Measurements from ENCODE around the gene UBE2N. TPM values are rescaled to one million over a fixed set of nuclear protein-coding genes. Genes with fewer than 3 reads are reported as not detected.

Gene UBE2N
- total RNA-seq, 1 donor from 2014 or later: 115 TPM

- Mint-ChIP-seq H3K4me1 (ENCODE audit: low read depth, unreplicated experiment) (no peaks in the 10 kb centered on the region), H3K4me3 (ENCODE audit: unreplicated experiment) (no peak overlapping the region), H3K36me3 (ENCODE audit: unreplicated experiment) (no peaks in the 10 kb centered on the region), H3K9me3 (ENCODE audit: unreplicated experiment) (no peaks in the 10 kb centered on the region), H3K27ac (ENCODE audit: unreplicated experiment) (no peak overlapping the region), H3K27me3 (ENCODE audit: unreplicated experiment) (peaks cover 2% of the 10 kb centered on the region)
- no peak for DNase-seq
- TF ChIP-seq, protein P1, sequence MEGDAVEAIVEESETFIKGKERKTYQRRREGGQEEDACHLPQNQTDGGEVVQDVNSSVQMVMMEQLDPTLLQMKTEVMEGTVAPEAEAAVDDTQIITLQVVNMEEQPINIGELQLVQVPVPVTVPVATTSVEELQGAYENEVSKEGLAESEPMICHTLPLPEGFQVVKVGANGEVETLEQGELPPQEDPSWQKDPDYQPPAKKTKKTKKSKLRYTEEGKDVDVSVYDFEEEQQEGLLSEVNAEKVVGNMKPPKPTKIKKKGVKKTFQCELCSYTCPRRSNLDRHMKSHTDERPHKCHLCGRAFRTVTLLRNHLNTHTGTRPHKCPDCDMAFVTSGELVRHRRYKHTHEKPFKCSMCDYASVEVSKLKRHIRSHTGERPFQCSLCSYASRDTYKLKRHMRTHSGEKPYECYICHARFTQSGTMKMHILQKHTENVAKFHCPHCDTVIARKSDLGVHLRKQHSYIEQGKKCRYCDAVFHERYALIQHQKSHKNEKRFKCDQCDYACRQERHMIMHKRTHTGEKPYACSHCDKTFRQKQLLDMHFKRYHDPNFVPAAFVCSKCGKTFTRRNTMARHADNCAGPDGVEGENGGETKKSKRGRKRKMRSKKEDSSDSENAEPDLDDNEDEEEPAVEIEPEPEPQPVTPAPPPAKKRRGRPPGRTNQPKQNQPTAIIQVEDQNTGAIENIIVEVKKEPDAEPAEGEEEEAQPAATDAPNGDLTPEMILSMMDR (IDR thresholded peaks at IDR 0.05; ENCODE audit: partially characterized antibody, unreplicated experiment): no peak
These were observed 70.8 kb downstream of the UBE2N start for GRCh38 chr12:93370947-93371346.

DNA sequence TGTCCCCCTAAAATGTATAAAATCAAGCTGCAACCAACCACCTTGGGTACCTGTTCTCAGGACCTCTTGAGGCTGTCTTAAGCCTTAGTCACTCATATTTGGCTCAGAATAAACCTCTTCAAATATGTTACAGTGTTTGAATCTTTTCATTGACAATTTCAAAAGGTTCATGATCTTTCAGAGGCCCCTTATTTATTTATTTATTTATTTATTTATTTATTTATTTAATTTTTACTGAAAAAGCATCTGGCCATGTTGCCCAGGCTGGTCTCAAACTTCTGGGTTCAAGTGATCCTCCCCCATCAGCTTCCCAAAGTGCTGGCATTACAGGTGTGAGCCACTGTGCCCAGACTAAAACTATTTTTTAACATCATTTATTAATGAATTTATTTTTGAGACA, 72.2 kb downstream of the UBE2N start:
- TF ChIP-seq, protein P1 (IDR thresholded peaks at IDR 0.05; ENCODE audit: partially characterized antibody, unreplicated experiment): no peak
- Mint-ChIP-seq H3K27ac (ENCODE audit: unreplicated experiment) (no peak overlapping the region), H3K36me3 (ENCODE audit: unreplicated experiment) (no peaks in the 10 kb centered on the region), H3K9me3 (ENCODE audit: unreplicated experiment) (no peaks in the 10 kb centered on the region), H3K4me3 (ENCODE audit: unreplicated experiment) (no peak overlapping the region), H3K27me3 (ENCODE audit: unreplicated experiment) (no peaks in the 10 kb centered on the region), H3K4me1 (ENCODE audit: low read depth, unreplicated experiment) (no peaks in the 10 kb centered on the region)
- DNase-seq: no peak

DNA sequence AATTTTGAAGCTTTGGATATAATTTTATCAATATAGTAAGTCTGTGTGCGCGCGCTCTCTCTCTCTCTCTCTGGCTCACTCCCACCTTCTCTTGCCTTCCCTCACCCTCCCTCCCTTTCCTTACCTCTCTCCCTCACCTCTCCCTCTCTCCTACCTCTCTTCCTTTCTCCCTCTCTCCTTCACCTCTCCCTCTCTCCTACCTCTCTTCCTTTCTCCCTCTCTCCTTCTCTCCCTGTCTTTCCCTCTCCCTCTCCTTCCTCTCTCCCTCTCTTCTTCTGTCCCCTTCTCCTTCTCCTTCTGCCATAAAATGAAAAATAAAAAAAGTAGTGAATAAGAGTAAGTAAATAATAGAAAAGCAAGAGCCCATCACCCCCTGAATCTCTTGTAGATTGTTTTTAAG, 73.0 kb downstream of the UBE2N start:
- Mint-ChIP-seq H3K4me1 (ENCODE audit: low read depth, unreplicated experiment) (no peaks in the 10 kb centered on the region), H3K9me3 (ENCODE audit: unreplicated experiment) (no peaks in the 10 kb centered on the region), H3K27ac (ENCODE audit: unreplicated experiment) (no peak overlapping the region), H3K36me3 (ENCODE audit: unreplicated experiment) (no peaks in the 10 kb centered on the region), H3K4me3 (ENCODE audit: unreplicated experiment) (no peak overlapping the region), H3K27me3 (ENCODE audit: unreplicated experiment) (no peaks in the 10 kb centered on the region)
- TF ChIP-seq, protein P1 (IDR thresholded peaks at IDR 0.05; ENCODE audit: partially characterized antibody, unreplicated experiment): no peak
- DNase-seq: no peak

DNA sequence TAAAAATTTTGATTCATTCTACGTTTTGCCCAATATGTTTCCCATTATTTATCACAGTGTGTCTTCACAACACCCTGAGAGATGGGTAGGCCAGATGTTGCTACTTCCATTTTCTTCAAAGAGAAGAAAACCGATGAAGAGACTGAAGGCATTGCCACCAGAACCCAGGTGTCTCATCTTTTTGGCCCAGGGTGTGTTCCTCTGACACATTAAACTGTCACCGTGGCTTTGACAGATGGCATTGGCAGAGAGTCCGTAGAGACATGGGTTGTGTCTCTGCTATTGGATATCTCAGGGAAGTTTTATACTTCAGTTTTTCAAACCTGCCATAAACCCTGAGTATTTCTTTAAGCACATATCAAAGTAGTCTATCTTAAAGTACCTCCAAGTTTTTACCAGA, 75.3 kb downstream of the UBE2N start:
- Mint-ChIP-seq H3K36me3 (ENCODE audit: unreplicated experiment) (no peaks in the 10 kb centered on the region), H3K27ac (ENCODE audit: unreplicated experiment) (no peak overlapping the region), H3K27me3 (ENCODE audit: unreplicated experiment) (no peaks in the 10 kb centered on the region), H3K4me3 (ENCODE audit: unreplicated experiment) (no peak overlapping the region), H3K9me3 (ENCODE audit: unreplicated experiment) (peaks cover 1% of the 10 kb centered on the region), H3K4me1 (ENCODE audit: low read depth, unreplicated experiment) (no peaks in the 10 kb centered on the region)
- no peak for DNase-seq
- TF ChIP-seq, protein P1 (IDR thresholded peaks at IDR 0.05; ENCODE audit: partially characterized antibody, unreplicated experiment): no peak

DNA sequence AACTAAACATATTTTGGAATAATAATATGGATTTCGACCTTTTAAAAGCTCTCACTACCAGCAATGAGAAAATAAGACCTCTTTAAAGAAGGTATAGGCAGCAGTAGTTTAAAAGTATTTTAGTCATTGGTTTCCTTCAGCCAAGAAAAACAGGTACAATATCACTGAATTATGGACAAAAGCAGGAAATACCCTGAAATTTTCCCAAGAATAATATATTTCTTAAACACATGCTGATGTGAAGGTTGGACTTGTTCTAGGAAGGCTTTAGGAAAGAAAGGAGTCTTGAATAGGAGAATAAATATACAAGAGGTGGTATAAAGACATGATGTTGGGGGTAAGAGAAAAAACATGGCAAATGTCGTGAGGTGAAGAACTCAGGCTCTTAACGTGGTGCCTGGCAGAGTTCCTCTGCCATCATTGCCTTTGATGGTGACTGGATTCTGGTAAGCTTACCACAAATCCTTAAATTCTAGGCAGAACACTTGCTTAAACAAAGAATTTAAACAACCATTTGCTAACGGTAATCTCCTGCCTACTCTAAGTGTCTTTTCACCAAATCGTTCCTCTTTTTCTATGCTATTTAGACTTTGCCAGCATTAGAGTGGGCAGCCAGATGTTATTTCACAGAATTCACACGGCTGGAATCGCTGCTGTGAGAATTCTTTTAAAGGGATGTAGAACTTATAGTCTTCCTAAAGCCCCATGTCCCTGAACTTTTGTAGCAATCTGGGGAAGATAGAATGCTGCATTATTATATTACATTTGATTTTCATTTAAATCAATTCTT, 75.9 kb downstream of the UBE2N start:
- Mint-ChIP-seq H3K9me3 (ENCODE audit: unreplicated experiment) (peaks cover 1% of the 10 kb centered on the region), H3K36me3 (ENCODE audit: unreplicated experiment) (no peaks in the 10 kb centered on the region), H3K27ac (ENCODE audit: unreplicated experiment) (no peak overlapping the region), H3K4me3 (ENCODE audit: unreplicated experiment) (no peak overlapping the region), H3K4me1 (ENCODE audit: low read depth, unreplicated experiment) (no peaks in the 10 kb centered on the region), H3K27me3 (ENCODE audit: unreplicated experiment) (no peaks in the 10 kb centered on the region)
- TF ChIP-seq, protein P1 (IDR thresholded peaks at IDR 0.05; ENCODE audit: partially characterized antibody, unreplicated experiment): no peak
- no peak for DNase-seq
